HG03025 (cell line): ENCODE data around the gene CACNA1C.

Experiments
- ATAC-seq: cut with Tn5 transposase; IDR thresholded peaks from one replicate; pipeline ENCODE4 v1.9.1; 2021; ENCODE audit warnings: mild to moderate bottlenecking, moderate library complexity; ENCODE audit not compliant: unreplicated experiment, low FRiP score

Gene CACNA1C

GRCh38 chr12:2642896-2643425 is 590.2 kb downstream of the CACNA1C start:
- ATAC-seq = no peak

GRCh38 chr12:2643576-2644135 is 590.9 kb downstream of the CACNA1C start:
- no peak for ATAC-seq

GRCh38 chr12:2644683-2645405 is 592.1 kb downstream of the CACNA1C start:
- no peak for ATAC-seq

DNA sequence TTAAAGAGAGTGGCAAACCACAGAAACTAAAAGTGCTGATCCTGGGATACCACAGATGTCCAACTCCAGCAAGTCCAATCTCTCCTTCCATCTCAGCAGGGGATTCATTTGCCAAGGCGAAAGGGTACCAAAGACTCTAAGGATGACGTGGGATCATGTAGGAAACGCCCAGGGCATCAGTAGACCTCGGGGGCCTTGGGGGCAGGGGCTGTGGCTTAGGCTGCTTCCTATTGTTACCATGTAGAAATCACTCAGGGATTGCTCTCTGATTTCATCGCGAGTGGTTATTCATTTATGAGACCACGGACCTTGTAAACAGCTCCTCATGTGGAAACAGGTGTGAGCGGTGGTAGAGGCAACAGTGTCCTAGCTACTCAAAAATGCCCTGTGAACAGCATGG is 592.7 kb downstream of the CACNA1C start:
- no peak for ATAC-seq

DNA sequence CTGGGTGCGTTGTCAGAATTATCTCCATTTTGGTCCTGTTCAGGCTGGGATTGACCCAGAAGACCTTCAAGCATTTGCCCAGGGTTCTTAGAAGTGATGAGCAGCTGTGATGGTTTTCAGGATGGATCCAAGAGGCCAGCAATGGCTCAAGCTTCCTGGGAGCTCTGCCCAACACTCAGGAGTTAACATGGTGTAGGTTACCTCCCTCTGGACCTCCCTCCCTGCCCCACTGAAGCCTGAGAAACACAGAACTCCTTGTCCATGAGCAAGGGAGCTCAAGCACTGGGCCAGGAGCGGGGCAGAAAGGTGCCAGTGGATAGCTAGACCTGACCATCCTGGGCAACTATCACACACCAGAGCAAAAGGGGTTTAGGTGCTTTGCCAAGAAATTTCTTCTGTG is 593.6 kb downstream of the CACNA1C start:
- no peak for ATAC-seq

- no peak for ATAC-seq
Measured at GRCh38 chr12:2647186-2647585, 594.4 kb downstream of the CACNA1C start.

DNA sequence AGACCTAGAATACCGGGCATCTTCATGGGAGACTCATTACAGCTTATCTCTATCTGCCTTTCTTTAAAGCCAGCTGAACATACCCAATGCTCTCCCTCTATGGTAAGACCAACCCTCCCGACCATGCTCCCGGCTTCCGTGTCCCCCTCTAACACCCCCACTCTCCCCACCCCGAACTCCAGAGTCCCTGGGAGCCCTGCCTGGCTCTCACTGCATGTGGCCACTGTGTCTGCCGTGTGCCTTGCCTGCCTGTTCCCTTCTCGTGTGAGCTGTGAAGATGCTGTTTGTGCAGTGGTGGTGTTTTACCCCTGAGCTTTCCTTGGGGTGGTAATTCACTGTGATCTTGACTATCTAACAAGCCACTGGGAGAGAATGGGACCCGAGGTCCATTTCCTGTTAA is 595.6 kb downstream of the CACNA1C start:
- ATAC-seq = no peak

- no peak for ATAC-seq
Measured at GRCh38 chr12:2649201-2650030, 596.6 kb downstream of the CACNA1C start.

DNA sequence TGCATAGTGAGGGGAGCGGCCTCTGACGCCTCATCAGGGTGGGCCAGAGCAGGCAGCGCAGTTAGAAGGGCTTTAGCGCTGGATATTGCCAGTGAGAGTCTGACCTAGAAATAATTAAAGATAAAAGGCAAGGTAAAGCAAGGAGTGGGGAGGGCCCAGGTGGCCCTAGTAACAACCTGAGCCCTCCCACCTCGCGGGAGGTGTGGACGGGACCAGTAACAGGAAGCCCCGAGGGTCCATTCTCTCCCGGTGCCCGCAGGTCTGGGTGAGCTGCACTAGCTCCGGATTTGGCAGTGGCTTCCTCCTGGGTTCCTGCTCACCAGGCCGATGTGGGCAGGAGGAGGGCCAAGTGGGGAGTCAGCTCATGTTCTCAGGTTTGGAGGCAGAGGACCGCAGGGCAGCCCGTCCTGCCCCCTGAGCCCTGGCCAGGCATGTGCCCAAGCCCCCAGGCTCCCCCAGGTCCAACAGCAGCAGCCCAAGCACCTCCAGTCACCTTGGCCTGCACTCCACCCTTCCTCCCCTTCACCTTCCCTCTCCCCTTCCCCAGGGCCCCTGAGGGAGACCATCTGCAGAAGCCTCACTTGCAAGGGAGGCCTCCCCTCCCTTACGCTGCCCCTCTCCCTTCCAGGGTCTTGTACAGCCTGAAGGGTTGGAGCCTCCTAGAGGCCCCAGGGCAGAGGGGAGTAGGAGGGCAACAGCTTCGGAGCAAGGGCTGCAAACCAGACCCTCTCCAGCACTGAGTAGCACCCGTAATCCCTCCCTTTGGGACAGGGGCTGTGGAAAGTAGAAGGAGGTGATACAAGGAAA is 597.7 kb downstream of the CACNA1C start:
- no peak for ATAC-seq

DNA sequence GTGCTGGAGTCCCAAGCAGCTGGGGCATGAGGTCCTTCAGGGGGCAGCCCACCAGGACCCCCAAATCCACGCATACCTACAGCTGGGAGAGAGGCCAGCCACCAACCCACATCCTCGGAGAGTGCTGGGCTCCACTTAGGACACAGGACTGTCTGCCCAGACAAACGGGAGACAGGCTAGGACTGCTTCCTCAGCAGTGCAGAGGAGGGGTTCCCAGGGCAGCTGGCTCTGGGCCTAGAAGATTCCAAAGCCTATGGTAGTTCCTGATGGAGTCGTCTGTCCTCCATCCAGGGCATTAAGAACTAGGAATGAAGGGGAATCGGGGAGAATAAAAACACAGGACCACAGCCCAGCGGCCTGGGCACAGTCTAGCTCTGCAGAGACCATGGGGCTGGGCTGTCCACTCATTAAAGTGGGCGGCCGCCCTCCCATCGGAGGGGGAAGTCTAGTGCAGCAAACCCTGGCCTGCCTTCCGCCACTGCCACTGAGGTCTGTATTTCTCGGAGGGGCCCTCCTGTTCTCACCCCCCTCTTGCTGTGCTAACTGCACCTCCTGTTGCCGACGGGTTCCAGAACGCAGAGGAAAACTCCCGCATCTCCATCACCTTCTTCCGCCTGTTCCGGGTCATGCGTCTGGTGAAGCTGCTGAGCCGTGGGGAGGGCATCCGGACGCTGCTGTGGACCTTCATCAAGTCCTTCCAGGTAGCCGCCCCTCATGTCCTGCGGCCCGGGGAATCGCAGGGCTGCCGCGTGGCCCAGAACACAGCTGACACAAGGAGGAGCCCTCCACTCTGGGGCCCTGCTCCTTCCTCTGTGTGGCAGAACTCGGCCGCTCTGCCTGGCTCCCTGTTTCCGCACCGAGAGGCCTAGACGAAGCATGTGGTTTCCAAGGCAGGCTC is 598.5 kb downstream of the CACNA1C start:
- no peak for ATAC-seq

DNA sequence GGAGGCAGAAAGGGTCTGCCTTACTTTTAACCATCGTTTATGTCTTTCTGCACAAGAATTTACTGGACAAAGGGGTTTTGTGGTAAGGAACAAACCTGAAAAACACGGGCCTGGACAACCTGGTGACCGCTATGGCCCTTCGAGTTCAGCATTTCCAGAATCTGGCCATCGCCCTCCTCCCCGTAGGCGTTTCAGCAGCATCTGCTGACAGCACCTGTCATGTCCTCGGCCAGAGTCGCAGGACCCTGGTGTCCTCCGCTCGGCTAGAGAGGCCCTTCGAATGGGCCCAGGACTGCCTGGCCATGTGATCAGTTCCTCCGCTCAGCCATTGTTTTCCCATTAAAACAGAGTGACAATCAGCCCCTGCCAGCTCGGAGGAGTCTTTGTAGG is 599.2 kb downstream of the CACNA1C start:
- no peak for ATAC-seq

DNA sequence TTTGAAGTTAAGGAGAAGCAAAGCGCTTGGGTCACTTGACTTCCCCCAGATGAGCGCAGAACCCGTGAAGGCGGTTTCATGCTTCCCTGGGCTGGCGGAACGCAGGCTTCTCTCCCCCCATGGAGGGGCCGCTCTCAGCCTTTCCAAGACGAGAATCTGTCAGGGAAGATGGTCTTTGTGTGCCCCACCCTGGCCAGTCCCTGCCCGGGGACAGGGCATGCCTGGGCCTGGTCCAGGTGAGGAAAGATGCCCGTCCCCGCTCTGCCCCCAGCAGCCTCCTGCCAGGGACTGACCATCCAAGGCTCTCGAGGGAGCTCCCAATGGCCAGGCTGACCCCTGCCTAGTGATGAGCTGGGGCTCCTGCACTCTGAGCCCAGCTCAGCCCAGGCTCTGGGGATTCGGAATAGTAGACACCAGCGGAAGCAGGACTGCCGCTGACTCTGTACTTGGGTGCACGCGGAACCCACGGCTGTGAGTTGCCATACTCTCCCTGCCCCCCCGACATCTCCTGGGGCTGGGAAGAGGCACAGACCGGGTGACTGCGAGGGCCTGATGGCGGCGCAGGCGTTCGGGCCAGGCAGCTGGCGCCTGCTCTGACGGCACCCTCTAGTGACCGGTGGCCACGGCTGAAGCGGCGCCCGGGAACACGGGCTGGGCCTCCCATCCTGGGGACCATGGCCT is 599.8 kb downstream of the CACNA1C start:
- ATAC-seq = no peak

DNA sequence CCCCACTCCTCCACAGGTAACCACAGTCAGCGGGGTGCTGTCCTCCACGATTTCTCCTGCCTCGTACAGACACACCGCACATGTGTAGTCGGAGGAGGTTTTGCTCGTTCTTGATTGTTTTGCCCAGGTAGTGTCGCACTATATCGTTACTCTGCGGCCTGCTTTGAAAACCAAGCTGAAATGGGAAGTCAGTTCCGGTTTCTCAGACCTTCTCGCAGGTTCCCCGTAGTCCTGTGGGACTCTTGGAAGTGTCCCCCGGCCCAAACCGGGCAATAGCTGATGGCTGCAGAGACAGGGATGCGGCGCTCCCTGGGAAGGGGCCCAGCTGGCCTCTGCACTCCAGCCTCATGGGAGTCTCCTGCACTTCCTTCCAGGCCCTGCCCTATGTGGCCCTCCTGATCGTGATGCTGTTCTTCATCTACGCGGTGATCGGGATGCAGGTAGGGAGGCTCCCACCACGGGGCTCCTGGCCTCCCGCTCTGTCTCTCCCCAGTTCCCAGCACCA is 600.7 kb downstream of the CACNA1C start:
- ATAC-seq = no peak

DNA sequence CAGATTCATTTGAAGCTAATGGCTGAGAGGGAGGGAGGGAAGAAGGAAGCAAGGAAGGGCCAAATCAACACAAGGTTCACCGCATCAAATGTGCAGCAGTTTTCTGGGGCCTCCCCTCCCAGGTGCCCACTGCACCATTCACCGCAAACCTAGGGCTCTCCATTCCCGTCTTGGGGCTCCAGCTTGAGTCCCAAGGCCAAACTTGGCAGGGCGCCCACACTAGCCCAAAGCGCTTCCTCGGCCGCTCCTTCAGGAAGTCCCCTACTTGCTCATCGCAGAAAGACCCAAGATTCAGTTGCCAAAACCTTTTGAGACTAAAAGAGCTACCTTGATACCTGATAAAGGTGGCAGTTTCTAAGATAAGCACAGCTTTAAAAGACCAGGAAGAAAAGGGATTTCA is 601.5 kb downstream of the CACNA1C start:
- ATAC-seq = no peak

DNA sequence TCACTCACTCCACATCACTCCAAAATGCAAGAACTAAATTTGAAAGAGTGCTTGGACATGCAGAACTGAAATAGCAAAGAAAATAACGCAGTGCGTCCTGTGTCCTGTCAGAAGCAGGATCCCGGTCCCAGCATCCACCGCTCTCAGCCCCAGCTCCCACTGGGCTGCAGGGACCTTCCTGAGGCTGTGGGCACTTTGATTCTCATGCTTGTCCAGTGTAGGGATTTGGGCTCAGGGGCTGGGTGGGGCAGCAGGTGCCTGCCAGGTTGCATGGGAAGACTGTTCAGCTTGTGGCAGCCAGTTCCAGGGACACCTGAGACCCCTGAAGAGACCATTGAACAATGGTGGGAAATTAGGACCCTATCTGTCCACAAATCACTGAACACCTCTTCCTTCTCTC is 602.0 kb downstream of the CACNA1C start:
- ATAC-seq = no peak

- ATAC-seq = no peak
Measured at GRCh38 chr12:2662524-2662923, 609.7 kb downstream of the CACNA1C start.

DNA sequence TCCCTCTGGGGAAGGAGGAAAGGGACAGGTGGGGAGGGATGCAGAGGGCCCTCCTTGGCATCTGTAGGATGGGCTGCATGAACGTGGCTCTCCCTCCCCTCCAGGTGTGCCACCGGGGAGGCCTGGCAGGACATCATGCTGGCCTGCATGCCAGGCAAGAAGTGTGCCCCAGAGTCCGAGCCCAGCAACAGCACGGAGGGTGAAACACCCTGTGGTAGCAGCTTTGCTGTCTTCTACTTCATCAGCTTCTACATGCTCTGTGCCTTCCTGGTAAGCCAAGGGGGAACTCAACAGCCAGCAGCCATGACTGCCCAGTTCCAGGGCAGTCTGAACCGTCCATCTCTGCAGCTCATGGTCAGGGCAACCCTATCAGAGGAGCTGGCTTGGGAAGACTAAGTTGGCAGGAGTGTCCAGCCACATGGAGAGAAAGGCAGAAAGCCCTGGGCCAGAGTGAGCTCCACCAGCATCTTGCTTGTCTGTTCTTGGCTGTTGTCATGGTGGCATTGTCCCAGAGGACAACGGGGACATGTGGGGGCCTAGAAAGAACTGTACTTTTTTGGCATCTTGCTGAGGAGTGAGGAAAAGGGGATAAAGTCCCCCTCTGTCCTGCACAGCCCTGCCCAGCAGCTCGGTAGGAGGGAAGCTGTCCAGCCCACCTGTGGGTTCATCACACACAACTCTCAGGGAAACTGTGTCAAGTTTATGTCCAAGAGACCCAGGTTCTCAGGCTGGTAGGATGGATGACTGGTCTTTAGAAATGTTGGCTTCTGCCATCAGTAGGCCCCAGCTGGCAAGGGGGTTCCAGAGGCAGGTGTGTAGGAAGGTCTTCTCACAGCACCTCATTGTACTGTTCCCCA is 612.2 kb downstream of the CACNA1C start:
- ATAC-seq = no peak

GRCh38 chr12:2666411-2666810 is 613.6 kb downstream of the CACNA1C start:
- ATAC-seq = no peak
